GF-D8 (cell line): Measurements from ENCODE around the gene LDLRAD4.

Experiments used
- DNase-seq: peaks from one replicate; lab custom pipeline; 2025; lab: John Stamatoyannopoulos, UW

The LDLRAD4 gene

GRCh38 chr18:13406736-13407135 lies 188.2 kb downstream of the LDLRAD4 start:
- DNase-seq = no peak

GRCh38 chr18:13407484-13407883 lies 188.9 kb downstream of the LDLRAD4 start:
- no peak for DNase-seq

GRCh38 chr18:13409026-13409425 lies 190.5 kb downstream of the LDLRAD4 start:
- no peak for DNase-seq

GRCh38 chr18:13409997-13410396 lies 191.4 kb downstream of the LDLRAD4 start:
- DNase-seq = no peak

GRCh38 chr18:13410471-13410870 lies 191.9 kb downstream of the LDLRAD4 start:
- DNase-seq = no peak

- DNase-seq = no peak
Observed at GRCh38 chr18:13412017-13412416, 193.5 kb downstream of the LDLRAD4 start.

GRCh38 chr18:13412901-13413300 lies 194.3 kb downstream of the LDLRAD4 start:
- no peak for DNase-seq

GRCh38 chr18:13414102-13414501 lies 195.5 kb downstream of the LDLRAD4 start:
- no peak for DNase-seq

GRCh38 chr18:13414521-13414920 lies 196.0 kb downstream of the LDLRAD4 start:
- DNase-seq = no peak

GRCh38 chr18:13415736-13416135 lies 197.2 kb downstream of the LDLRAD4 start:
- DNase-seq = no peak

GRCh38 chr18:13416208-13416607 lies 197.6 kb downstream of the LDLRAD4 start:
- no peak for DNase-seq

- no peak for DNase-seq
Observed at GRCh38 chr18:13416848-13417247, 198.3 kb downstream of the LDLRAD4 start.

- no peak for DNase-seq
Observed at GRCh38 chr18:13418013-13418710, 199.6 kb downstream of the LDLRAD4 start.

GRCh38 chr18:13420969-13421686 lies 202.6 kb downstream of the LDLRAD4 start:
- DNase-seq = no peak

- no peak for DNase-seq
Observed at GRCh38 chr18:13422541-13423147, 204.1 kb downstream of the LDLRAD4 start.

GRCh38 chr18:13423352-13423751 lies 204.8 kb downstream of the LDLRAD4 start:
- no peak for DNase-seq

- DNase-seq = no peak
Observed at GRCh38 chr18:13424363-13424762, 205.8 kb downstream of the LDLRAD4 start.

GRCh38 chr18:13425357-13426091 lies 207.0 kb downstream of the LDLRAD4 start:
- no peak for DNase-seq

- DNase-seq = no peak
Observed at GRCh38 chr18:13427354-13427753, 208.8 kb downstream of the LDLRAD4 start.

GRCh38 chr18:13428319-13428718 lies 209.8 kb downstream of the LDLRAD4 start:
- DNase-seq = no peak

GRCh38 chr18:13429016-13429415 lies 210.5 kb downstream of the LDLRAD4 start:
- no peak for DNase-seq

GRCh38 chr18:13429884-13430510 lies 211.4 kb downstream of the LDLRAD4 start:
- no peak for DNase-seq
